HG03280 (cell line): ENCODE data around the gene CCIN.

Experiments used
- ATAC-seq: cut with Tn5 transposase; IDR thresholded peaks from one replicate; pipeline ENCODE4 v1.9.1; 2021; ENCODE audit warnings: mild to moderate bottlenecking, moderate library complexity; ENCODE audit not compliant: unreplicated experiment

Gene CCIN

GRCh38 chr9:36189976-36190375, 20.8 kb downstream of the CCIN start:
- no peak for ATAC-seq

DNA sequence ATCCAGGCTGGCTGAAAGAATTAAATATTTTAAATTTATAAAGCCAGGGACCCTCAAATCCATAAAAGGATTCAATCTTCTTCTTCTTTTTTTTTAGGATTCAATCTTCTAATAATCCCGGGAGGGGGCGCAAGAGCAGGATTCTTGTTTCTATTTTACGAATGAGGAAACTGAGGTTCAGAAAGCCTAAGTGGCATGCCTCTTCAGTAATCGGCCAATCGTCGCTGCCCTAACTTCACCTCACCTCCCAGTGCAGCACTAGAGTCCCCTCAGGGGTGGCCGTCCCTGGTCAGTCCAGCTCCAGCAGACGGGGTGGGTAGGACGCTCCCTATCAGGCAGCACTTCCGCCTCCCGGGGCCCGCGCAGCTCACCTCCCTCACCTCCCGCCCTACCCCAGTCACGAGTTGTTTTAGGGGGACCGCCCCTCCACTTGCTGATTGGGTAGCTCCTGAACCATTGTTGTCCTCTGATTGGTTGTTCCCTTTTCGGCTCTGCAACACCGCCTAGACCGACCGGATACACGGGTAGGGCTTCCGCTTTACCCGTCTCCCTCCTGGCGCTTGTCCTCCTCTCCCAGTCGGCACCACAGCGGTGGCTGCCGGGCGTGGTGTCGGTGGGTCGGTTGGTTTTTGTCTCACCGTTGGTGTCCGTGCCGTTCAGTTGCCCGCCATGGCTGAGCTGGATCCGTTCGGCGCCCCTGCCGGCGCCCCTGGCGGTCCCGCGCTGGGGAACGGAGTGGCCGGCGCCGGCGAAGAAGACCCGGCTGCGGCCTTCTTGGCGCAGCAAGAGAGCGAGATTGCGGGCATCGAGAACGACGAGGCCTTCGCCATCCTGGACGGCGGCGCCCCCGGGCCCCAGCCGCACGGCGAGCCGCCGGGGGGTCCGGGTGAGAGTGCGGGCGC, 21.5 kb downstream of the CCIN start, which contains the start of gene CLTA:
TSS of gene CLTA (plus strand) at position 534 of the 902 bp plus-strand sequence. CDS start at position 670, 136 bp downstream.
- peak; percentile 98 for ATAC-seq

- peak; percentile 6 for ATAC-seq
Observed at GRCh38 chr9:36191290-36191645, 22.1 kb downstream of the CCIN start.

DNA sequence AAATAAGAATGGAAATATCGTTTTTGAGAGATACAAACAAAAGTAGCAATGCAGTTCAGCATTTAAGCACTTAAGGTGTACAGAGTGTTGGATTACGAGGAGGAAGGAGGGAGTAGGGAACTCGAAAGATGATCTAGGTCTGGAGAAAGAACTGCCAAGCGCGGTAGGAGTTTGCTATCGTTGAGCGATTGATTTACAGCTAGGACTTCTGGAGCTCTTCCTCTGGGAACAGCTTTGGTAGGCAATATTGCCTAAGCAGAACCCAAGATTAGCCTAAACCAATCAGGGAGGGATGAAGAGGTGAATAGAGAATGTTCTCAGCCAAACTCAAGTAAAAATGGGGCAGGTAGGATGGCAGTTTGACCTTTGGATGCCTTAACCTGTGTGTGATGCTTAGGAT, 22.5 kb downstream of the CCIN start:
- ATAC-seq = no peak

GRCh38 chr9:36192196-36192595, 23.0 kb downstream of the CCIN start:
- no peak for ATAC-seq

GRCh38 chr9:36193023-36193422, 23.8 kb downstream of the CCIN start:
- no peak for ATAC-seq

DNA sequence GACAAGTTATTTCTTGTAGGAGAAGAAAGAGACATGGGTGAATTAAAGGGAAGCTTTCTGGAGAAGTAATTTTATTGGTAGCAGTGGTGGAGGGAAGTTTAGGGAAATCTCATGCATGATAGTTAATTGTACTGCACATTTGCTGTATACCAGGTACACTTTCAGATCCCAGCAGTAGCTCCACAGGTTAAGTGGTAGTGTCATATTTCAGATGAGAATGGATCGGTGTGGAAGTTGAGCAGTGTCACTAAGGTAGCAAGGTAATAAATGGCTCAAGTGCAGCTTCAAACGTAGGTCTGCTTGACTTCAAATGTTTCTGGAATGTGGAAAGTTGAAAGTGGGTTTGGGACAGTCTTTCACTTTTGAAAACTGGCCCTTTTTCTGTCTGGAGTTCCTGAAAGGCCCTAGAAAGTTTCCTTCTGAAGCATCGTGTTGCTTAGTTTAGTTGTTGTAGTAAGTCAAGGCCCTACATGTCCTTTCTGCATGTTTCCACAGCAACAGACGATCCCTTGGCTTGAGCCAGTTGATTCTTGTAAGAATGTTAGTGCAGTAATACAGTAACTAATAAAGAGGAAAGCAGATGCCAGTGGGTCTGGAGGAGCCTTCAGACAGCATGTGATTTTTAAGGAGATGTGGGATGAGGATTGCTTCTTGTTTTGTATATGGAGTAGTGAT, 25.3 kb downstream of the CCIN start:
- no peak for ATAC-seq

- no peak for ATAC-seq
Observed at GRCh38 chr9:36204906-36205547, 35.8 kb downstream of the CCIN start.

- ATAC-seq = no peak
Observed at GRCh38 chr9:36207016-36207415, 37.8 kb downstream of the CCIN start.

DNA sequence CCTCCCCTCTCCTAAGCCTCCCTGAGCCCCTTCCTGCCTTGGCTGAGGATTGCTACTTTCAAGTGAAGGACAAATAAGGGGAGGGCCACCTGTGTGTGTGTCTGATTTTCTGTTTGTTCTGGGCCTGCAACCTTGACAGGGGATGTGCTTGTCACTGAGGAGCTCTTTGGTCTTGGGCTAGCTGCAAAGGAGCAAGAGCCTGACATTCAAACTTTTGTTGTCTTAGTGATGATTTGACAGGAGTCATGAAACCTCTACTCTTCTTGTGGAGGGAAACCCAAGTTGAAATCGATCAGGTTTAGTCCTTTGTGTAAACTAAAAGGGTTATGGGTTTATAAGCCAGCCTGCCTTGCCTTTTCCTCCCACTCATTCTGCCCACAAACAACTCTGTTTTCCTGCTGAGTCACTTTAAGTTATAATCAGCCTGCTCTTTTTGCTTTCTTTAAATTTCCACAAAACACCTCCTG, 38.4 kb downstream of the CCIN start:
- no peak for ATAC-seq

GRCh38 chr9:36208521-36209253, 39.5 kb downstream of the CCIN start:
- no peak for ATAC-seq

DNA sequence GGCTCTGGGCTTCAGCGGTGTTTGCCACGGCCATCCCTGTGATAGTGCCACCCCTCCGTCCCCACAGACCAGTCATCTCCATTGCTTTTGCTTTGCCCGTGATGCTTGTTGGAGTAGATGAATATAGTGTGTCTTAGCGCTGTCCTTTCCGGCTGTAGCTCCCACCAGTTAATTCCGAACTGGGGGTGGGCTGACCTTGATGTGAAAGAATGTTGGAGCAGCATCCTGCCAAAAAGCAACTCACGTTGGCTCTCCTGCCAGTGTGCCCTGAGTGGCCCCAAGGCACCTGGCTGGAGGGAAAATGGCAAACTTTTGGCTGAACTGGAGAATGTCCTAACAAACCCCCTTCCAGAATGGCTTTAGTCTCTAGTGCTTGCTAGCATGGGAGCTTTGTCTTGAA, 41.5 kb downstream of the CCIN start:
- no peak for ATAC-seq

DNA sequence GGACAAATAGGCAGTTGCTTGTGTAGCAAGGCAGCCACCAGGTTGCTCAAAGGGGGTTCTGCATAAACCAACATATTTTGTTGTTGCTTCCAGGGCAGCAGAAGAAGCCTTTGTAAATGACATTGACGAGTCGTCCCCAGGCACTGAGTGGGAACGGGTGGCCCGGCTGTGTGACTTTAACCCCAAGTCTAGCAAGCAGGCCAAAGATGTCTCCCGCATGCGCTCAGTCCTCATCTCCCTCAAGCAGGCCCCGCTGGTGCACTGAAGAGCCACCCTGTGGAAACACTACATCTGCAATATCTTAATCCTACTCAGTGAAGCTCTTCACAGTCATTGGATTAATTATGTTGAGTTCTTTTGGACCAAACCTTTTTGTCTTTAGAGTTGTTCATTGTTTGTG, 42.3 kb downstream of the CCIN start:
- no peak for ATAC-seq

GRCh38 chr9:36213387-36213786, 44.2 kb downstream of the CCIN start:
- no peak for ATAC-seq

DNA sequence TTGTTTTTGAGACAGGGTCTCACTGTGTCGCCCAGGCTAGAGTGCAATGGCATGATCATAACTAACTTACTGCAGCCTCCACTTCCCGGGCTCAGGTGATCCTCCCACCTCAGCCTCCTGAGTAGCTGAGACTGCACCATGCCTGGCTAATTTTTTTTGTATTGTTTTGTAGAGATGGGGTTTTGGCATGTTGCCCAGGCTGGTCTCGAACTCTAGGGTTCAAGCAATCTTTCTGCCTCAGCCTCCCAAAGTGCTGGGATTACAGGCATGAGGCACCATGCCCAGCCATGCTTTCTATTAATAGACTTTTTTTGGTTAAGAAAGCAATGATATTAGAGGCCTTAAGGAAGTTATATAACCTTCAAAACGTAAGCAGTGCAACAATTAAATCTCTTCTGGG, 44.8 kb downstream of the CCIN start:
- no peak for ATAC-seq

DNA sequence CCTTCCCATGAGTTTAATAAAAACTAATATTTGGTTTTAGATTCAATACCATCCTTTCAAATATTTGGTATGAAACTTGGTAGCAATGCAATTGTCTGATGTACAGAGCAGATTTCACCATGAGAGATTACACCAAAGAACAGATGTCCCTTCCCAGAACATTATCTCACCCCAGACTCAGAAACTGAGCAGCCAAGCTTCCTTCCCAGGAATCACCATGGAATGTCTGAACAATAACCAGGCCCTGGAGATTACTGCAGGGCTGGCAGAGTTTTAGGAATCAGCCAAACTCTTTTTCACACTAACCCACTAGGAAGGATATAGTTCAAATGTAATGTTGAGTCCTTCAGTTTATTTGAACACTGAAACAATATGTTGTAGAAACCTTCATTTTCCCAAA, 45.4 kb downstream of the CCIN start:
- ATAC-seq = no peak

DNA sequence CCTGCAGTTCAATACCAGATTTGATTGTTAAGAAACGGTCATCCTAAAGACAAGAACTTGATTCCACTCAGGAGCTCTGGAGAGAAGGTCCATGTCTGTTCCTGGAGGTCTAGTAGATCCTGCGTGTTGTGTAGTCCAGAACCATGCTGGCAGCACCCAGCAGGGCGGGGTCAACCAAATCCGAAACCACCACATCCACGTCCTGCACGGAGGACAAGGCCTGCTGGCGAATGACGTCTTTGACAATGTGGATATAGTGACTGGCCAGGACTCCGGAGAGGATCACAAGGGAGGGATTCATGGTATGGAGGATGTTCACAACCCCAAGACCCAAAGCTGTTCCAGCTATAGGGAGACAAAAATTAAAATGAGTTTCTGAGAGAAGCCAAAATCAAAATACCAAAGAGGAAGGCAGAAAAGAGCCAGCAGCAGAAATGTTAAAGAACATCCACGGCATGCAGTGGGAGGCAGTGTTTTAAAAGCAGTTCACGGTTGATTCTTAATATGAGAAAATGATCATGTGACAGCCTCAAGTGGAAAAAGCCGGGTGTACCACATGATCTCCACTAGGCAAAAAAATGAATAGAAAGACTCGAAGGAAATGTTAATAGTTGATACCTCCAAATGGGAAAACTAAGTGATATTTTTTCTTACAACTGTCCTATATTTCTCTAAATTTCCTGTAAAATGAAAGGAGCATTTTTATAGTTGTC, 48.2 kb downstream of the CCIN start:
- no peak for ATAC-seq

DNA sequence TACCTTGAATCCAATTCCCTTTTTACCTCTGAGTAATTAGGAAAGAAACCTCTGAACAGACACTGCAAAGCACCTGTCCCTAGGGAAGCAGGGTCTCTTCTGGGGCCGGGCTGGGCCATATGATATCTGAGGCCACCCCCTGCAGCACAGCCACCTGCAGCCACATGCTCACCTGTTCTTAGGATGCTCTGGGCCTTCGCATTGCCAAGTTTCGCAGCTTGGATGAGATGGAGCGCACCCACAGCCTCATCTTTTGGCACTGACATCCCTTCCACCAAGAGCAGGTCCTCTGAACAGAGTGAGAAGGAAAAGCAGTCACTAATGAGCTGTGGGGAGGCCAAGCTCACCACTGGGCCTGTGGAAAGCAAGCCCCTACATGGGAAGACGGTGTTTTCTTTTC, 48.8 kb downstream of the CCIN start:
- no peak for ATAC-seq

- no peak for ATAC-seq
Observed at GRCh38 chr9:36218411-36218901, 49.3 kb downstream of the CCIN start.
